GM19324 (cell line): ENCODE measurements around the gene STON2.
"Not testable (repeated sequence)": the region's sequence is repeated elsewhere in the genome, so short reads cannot be mapped to it uniquely, and the experiment has no call there.

Experiments used
- ATAC-seq: cut with Tn5 transposase; IDR thresholded peaks from one replicate; pipeline ENCODE4 v1.9.1; 2021; ENCODE audit warnings: mild to moderate bottlenecking, moderate library complexity; ENCODE audit not compliant: unreplicated experiment, low FRiP score

STON2 gene

DNA sequence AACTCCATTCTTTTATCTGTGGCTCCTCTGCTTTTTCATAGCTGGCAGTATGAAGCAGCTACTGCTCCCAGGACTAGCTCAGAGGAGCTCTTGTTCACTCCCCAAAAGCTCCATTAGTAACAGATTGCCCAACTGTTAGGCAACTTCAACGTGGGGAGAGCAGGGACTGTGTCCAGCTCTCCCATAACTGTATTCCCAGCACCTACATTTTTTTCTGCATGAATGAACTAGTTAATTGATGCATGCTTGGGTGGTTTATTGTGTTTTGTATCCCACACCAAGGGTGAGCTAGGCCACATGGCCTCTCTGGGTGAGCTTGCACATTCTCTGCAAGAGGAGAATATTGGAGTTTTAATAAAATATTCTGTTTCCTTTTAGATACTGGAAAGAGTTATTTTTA, 15.2 kb downstream of the STON2 start:
- ATAC-seq: no peak

DNA sequence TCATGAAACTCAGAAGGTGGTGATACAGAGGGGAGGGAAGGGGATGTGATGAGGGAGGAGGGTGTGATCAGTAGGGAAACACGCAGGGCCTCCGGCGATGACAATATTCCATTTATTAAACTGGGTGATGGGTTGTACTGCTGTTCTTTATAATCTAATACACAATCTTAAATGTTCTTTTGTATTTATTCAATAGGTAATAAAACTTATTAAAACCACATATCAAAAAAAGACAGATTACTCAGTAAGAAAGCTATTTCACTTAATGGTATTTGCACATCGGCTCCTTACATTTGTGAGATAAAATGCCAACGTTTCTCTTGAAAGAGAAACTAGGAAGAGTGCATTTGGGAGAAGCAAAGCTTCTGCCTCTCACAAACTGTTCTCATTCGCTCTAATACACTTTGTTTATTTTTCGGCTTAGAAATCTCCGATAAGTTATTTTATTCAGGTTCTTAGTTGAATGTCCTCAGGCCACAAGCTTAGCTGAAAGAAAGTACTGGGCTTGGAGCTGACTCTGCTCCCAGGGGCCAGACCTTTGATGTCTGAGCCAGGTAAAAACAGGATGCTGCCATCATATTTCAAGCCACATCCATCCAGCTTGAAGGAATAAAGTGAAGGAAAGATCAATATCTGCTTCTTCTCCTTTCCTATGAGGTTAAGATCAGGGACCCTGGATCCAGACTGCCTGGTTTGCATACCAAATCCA, 17.5 kb downstream of the STON2 start:
- no peak for ATAC-seq

DNA sequence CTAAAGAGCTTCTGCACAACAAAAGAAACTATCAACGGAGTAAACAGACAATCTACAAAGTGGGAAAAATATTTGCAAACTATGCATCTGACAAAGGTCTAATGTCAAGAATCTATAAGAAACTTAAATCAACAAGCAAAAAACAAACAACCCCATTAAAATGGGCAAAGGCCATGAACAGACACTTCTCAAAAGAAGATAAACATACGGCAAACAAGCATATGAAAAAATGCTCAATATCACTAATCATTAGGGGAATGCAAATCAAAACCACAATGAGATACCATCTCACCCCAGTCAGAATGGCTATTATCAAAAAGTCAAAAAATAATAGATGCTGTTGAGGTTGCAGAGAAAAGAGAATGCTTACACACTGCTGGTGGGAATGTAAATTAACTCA, 20.1 kb downstream of the STON2 start:
- not testable (repeated sequence) for ATAC-seq

DNA sequence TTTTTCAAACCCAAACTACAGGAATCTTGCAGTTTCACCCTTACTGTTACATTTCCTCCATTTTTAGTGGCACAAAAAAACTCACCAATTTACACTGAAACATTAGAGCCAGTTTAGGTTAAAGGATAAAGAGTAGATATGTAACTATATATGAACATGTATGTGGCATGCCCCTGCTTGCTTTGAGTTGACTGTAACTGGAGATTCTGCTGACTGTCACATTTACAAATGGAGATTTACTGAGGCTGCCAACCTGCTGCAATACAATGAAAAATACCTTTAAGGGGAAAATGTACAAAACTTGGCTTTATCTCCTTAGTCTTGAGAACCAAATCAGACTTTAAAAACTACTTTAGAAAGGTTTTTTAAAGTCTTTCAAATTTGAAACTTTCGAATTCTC, 28.3 kb downstream of the STON2 start:
- ATAC-seq: no peak

DNA sequence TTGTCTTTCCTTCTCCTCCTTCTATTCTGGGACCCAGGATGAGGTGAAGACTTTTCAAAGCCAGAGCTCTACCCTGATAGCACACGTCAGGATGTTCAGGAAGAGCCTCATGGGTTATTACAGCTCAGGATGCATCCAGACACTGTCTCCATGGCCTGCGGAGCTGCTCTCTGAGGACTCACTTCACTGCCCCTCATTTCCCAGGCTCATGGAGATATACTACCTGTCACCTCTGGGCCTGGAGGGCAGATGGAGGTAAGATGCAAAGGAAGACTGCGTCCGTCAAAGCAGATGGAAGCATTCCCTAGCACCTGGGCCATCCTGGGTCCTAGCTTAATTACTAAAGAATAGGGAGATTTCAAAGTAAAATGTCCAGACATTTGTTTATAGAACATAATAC, 32.6 kb downstream of the STON2 start:
- ATAC-seq: no peak

DNA sequence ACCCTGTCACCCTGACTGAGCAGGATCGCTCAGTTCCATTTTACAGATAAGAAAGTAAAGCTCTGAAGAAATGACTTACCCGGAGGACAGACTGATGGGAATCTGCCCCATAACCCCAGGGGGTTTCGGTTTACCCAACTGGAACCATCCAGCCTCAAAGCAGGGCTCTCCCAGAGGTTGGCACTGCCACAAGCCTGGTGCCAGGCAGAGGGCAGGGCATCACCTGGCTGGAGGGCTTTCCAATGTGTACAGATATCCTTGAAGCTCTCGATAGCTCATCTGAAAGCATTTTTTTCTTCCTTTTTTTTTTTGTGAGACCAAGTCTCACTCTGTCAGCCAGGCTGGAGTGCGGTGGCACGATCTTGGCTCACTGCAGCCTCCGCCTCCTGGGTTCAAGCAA, 33.2 kb downstream of the STON2 start:
- ATAC-seq: no peak

DNA sequence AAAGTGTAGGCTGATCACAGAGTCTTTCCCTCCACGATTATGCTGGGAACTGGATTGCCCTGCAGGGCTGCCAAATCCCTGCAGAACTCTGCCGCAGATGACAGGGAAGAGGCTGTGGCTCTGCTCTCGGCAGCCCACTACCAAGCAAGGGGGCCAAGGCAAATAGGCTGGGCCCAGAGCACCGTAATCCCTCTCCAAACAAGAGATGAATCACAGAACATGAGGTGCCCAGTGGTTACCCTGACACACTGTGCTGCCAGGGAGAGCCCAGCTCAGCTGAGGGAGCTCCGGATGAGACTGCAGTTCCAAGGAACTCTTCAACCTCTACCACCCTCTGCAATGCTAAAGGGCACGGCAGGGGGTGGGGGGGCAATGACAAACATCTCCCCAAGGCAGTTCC, 33.9 kb downstream of the STON2 start:
- ATAC-seq: no peak

DNA sequence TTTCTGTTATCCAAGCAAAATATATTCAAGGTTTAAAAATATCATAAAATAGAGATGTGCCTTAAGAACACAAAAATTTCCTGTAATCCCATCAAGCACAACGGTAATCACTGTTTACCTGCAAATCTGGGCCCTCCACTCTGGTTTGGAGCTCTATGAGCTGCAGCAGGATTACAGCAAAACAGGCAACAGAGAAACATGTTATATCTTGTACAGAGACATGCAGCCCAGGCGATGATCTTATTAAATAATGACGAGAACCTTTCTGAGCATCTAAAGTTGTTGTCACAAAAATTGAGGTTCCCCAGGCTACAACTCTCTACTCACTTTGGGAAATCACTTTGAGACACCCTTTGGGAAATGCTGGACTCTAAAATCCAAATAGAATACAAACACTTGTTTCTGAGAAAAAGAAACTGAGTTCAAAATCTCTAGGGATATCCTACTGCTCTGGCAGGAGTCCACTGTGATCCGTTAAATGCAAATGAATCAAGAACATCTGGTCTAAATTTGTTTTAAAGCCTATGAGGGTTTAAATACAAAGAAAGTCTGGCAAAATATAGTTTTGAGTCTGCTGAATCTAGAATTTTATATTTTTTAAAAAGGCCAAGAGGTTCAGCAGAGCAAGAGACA, 36.3 kb downstream of the STON2 start:
- no peak for ATAC-seq

DNA sequence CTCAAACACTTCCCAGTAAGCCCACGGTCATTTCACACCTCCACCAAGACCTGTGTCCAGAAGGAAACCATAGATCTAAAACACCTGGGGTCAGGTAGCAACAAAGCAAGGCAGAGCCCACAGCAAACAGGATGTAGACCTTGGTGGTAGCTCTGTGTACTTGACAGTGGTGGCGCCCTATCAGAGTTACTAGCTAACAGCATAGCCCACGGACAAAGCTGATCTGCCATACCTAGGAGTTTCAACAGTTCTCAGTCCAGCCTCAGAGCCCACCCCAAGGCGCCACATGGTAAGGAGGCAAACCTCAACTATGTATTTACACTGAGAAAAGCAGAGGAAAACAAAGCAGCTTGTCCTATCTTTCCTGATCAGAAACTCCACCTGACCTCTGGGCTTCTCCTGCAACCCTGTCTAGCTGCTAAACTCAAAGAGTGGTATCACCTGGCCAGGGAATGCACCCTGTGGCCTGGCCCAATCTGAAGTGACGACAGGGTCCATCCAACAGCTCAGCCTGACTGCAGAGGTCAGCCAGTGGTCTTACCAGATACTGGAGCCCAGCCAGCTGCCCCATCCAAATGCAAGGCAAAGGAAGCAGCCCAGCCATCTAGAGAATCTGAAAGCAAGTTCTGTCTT, 46.3 kb downstream of the STON2 start:
- no peak for ATAC-seq

DNA sequence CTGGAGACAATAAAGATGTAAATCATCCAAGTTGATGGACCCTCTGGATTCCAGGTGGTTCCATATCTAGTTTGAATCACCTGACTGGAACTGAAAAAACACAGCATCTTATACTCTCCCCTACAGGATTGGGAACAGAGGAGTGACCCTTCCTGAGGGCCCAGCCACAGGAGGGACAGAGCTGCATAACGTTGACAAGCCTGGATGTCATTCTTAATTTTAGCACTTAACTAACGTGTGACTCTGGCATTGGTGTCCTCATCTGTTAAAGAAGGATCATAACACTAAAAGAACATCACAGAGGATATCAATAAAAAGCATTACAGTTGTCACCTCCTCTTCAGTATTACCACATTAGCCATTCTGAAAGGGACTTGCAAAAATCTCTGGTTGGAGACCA, 47.7 kb downstream of the STON2 start:
- no peak for ATAC-seq

DNA sequence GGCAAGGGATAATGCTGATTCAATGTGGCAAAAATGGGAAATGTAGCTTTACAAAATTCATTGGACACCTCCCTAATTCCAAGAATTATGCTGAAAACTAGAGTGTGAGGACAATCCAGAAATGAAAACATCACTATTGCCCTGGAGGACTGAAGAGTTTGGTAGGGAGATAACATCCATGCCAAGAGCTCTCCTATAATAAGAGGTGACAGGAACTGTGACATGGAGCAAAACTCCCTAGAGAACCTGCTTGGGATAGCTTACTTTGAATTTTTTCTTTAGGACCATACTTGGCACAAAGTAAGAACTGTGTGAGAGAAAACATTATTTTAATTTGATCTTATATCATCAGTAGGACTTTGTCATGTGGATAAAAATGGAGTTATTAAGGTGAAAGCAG, 48.9 kb downstream of the STON2 start:
- no peak for ATAC-seq

DNA sequence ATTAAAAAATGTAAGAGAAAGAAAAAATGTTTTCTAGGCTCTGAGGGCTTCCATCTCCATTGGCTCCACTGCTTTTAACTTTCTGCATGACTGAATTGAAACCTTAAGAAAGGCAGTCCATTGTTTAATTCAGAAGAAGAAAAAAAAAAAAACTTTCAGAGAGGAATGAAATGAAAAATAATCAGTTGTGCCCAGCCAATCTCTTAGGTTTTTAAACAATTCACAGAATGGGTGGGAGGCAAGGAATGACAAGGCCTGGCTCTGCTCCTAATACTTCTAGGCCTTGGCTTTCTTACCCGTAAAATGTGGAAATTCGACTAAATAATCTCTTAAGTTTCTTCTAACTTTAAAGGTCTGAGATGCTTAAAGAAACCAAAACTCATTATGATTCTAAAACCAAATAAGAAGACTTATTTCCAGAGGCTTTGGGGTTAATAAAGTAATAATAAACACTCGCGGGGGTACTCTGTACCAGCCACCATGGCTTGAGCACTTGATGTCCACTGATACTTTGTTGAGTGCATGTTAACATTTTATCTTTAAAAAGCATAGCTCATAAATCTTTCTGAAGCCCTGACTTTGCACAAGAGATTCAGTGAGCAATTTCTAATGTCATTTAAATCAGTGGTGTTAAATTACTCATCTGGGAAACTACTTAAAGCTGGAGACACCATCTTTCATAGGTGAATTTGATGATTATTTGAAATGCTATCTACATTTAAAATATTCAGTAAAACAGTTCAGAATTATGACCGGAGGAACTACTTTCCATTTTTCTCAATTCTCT, 49.6 kb downstream of the STON2 start:
- no peak for ATAC-seq

DNA sequence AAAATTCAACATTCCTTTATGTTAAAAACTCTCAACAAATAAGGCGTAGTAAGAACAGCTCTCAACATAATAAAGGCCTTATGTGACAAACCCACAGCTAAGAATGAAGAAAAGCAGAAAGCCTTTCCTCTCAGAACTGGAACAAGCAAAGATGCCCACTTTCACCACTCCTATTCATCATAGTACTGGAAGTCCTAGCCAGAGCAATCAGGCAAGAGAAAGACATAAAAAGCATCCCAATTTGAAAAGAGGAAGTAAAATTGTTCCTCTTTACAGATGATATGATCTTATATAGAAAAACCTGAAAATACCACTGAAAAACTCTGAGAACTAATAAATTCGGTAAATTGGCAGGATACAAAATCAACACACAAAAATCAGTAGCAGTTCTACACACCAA, 52.1 kb downstream of the STON2 start:
- ATAC-seq: no peak

DNA sequence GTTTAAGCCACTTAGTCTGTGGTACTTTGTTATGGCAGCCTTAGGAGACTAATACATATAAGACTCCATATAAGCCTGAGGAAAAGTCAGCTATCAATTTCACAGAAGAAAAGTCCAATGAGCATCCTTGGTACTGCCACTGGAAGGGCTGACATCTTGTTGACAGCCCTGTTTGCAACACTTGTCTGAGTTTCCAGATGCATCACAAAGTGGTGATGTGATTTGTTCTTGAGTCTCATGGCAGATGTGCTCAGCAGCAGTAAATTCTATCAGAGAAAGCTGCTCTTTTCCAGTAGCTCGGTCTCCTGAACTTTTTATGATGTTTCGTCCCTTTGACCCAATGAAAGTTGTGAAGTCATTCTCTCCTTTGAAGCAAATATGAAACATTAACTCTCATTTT, 54.3 kb downstream of the STON2 start:
- ATAC-seq: no peak

DNA sequence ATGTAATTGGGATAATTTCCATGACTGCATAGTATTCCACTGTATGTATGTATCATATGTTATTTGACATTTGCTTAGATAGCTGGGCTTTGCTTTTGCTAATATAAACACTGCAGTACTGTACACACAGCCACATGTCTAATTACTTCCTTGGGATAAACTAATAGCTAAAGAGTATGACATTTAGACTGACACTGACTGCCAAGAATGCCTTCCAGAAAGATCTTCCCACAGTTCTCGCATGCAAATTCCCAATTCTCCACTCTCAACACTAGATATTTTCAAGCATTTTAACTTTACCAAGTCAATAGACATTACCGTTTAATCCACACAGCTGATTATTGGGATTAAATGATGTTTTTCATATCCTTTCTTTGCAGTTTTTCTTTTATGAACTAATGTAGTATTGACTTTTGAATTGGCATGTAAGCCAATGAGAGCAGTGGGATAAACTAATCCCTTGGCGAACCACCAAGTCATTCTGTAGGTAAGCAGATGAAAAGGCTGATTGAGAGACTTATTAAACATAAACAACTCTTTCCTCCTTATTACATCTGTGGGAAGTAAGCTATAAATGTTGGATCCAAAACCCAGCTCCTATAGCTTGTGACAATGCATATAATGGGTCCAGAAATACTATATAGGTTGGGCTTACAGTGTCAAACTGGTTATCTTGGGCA, 55.5 kb downstream of the STON2 start:
- no peak for ATAC-seq

DNA sequence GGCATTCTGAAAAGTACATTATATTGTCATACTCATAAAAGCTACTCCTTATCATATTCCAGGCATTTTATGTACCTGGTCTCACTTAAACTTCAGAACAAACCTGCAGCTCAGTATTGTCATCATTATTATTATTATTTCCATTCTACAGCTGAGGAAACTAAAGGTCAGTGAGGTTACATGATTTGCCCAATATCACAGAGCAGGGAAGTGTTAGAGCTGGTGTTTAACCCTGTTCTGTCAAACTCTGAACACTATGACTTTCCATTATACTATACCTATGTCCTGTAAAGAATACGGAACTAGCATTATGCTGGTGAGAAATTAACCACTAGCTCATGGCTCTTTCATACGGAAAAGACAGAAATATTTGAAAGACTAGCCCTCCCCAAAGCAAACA, 56.4 kb downstream of the STON2 start:
- no peak for ATAC-seq

DNA sequence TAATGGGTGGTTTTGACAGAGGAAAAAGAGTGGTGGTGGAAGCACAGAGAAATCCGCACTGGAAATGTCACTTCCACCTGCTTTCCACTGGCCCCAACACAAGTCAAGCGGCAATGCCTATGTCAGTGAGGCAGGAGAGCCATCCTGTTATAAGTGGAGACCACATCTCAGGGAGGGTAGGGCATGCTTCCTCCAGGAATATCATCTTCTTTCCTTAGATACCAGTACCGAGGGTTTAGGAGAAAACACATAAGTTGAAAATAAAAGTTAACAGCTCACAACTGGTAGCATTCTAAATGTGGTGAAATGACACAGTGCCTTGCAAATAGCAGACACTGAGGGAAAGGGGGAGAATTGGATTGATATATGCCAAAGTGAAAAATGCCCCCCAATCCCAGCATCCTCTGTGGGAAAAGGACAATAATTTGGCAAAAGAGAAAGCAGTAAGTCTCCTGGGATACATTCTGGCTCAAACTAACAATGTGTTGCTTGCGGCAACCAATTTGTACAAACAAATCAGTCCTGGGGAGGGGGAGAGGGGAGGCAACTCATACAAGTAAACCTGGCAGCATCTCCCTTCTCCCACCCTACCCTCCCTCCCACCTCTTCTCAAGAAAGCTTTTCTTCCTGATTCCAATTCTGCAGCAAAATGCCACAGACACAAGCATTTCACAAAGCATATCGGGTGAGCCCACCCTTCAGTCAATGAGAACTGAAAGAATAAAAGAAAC, 57.1 kb downstream of the STON2 start:
- ATAC-seq: no peak

DNA sequence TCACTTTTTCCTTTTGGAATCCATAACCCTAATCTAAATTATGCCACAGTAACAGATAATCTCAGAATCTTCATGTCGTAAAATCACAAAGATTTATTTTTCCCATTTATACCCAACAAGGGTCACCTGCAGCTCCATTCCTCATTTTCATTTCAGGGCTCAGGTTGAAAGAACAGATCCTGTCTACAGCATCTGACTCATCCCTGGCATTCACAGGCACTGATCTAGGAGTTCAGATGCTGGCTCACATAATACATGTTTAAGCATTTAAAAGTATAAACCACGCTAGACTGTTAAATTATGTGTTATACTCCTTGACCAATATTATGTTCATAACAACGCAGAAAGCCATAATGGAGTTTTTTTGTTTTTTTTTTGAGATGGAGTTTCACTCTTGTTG, 58.3 kb downstream of the STON2 start:
- ATAC-seq: no peak

DNA sequence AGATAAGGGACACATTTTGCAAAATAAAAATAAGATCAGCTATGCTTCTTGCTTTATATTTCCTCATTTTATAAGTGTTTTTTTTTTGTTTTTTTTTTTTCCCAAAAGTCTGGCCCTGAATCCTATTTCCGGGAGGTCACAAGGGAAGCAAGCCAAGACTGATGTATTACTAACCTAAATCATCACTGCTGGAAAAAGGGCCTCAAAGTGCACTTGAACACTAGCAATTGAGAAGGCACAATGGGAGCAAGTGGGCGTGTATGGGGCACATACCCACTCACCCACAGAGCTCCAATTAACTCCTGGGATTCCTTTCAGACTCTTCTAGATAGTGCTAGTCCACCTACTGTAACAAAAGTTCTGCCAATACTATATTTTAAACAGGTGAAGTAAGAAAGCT, 58.8 kb downstream of the STON2 start:
- ATAC-seq: no peak

DNA sequence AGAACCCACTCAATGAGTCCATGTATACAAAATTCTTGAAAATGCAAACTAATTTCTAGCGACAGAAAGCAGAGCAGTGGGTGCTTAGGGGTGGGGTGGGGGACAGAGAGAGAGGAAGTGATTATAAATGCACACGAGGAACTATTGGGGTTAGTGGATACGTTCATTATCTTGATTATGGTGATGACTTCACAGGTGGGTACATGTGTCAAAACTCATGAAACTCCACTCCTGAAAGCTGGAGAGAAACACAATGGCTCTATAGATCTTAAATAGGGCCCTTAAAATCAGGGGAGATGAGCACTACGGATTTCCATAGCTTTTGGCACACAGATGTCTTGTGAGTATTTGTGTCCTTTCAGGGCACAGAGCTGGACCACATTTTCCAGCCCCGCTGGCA, 59.9 kb downstream of the STON2 start:
- no peak for ATAC-seq
